Coronary artery (tissue), 2 donors: ENCODE data around the gene SIGMAR1.

Source experiments
- DNase-seq: peaks from one replicate; pipeline ENCODE4 v3.0.0-alpha.2; 2017; ENCODE audit warnings: low spot score
- H3K27ac ChIP-seq, 2 donors: fragments of 200-600 bp; sonication (generic); one replicate each; pipeline ENCODE4 v1.5.1; 2016 to 2019
- H3K4me3 ChIP-seq: fragments of 200-600 bp; sonication (generic); 2 replicates; pipeline ENCODE4 v1.5.1; 2016; ENCODE audit warnings: mild to moderate bottlenecking, moderate library complexity
- CTCF ChIP-seq: fragments of 200-600 bp; sonication (generic); IDR thresholded peaks from one replicate; pipeline ENCODE4 v1.5.1; 2019; ENCODE audit warnings: antibody characterized with exemption

The SIGMAR1 gene

GRCh38 chr9:34623374-34624235 is 14.0 kb downstream of the SIGMAR1 start:
- H3K4me3 ChIP-seq: peak overlapping the region; percentile 52
- no peak for TF ChIP-seq CTCF
- no peak for DNase-seq
- no peak overlapping the region for H3K27ac ChIP-seq

DNA sequence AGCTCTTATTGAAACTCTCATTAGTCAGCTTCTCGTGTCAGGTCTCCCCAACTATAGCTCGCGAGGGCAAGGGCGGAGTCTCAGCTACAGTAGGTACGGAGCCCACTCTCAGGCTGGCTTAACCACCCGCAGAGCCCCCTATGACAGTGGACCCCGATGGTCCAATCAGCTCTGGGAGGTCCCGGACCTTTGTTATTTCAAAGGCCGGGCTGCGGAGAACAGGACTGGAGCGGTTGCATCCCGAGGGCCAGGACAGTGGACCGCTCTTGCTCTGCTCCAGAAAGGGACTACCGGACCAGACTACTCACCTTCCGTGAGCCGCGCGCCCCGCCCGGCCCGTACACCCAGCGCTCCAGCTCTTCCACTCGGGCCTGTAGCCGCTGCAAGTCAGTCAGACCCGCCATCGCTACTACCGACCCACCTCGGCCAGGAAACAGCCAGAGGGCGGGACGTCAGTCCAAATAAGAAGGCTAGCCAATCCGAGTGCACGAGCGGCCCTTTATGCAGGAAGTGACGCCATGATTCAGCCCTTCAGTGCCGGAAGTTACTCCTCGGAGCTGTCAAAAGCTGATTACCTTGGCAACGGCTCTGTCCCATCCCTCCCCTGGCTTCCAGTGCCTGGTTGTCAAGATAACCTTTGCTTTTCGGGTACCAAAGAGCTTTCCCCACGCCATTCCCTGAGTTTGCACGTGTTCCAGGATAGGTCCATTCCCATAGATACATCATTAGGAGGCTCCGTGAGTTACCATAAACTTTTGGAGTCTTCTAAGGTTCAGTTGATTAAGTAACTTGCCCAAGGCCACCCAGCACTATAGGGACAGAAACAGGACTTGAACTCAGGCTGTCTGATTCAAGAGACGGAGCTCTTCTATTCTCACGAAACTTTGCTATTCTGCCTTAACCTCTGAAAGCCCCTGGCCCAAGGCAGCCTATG is 17.3 kb downstream of the SIGMAR1 start, which contains the start of gene DCTN3:
Gene DCTN3 (minus strand): TSS at position 435 of the 934 bp plus-strand sequence. CDS start 31 bp downstream, at position 404.
- H3K4me3 ChIP-seq: peak within 1 kb of the TSS; percentile 97
- H3K27ac ChIP-seq: peak within 1 kb of the TSS; percentile 26 to 72
- no peak for TF ChIP-seq CTCF
- DNase-seq: peak; percentile 96

DNA sequence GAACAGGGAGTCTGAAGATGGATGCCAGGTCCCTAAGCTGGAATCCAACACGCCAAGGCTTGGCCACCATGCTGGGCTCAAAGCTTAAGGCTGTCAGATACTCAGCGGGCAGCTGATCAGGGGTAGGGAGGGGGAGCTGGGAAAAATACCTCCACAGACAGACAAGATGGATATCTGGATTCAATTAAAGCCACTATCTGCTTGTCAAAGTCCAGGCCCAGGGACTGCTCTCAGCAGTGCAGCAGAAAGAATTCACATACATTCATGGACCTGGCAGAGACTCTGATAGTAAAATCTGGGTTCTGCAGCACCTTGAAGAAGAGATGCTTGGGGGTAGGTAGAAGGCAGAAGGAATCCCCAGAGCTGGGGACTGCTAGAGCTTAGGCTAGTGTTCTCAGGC is 22.5 kb downstream of the SIGMAR1 start:
- no peak overlapping the region for H3K4me3 ChIP-seq
- DNase-seq: no peak
- no peak for TF ChIP-seq CTCF
- H3K27ac ChIP-seq: no peak overlapping the region

DNA sequence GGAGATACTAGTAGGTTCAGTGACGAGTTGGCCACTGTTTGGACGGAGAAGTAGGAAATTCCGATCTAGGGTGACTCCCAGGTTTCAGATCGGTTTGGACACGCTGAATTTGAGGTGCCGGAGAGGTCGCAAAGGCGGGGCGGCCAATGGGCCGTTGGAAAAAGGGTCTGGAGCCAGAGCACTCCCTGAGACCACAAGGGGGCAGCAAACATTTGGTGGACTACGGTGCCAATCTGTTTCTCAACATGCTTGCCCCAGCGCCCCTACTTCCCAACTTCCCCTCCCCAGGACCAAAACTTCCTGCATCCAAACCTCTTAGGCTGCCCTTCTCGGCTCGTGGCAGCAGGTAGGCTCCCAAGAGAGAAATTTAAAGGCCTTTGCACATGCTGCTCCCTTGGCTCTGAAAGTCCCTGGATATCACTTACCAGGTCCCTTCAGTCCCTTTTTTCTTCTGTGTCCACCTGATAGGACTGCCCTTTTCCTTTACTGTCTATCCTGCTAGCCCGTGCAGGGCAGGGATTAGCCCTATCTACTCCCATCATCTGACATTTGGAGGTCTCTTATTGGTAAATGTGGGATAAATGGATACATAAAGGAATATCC is 24.7 kb downstream of the SIGMAR1 start:
- TF ChIP-seq CTCF: peak; percentile 84
- no peak for DNase-seq
- H3K4me3 ChIP-seq: peak overlapping the region; percentile 87
- peak overlapping the region; percentile 61 to 89 for H3K27ac ChIP-seq

DNA sequence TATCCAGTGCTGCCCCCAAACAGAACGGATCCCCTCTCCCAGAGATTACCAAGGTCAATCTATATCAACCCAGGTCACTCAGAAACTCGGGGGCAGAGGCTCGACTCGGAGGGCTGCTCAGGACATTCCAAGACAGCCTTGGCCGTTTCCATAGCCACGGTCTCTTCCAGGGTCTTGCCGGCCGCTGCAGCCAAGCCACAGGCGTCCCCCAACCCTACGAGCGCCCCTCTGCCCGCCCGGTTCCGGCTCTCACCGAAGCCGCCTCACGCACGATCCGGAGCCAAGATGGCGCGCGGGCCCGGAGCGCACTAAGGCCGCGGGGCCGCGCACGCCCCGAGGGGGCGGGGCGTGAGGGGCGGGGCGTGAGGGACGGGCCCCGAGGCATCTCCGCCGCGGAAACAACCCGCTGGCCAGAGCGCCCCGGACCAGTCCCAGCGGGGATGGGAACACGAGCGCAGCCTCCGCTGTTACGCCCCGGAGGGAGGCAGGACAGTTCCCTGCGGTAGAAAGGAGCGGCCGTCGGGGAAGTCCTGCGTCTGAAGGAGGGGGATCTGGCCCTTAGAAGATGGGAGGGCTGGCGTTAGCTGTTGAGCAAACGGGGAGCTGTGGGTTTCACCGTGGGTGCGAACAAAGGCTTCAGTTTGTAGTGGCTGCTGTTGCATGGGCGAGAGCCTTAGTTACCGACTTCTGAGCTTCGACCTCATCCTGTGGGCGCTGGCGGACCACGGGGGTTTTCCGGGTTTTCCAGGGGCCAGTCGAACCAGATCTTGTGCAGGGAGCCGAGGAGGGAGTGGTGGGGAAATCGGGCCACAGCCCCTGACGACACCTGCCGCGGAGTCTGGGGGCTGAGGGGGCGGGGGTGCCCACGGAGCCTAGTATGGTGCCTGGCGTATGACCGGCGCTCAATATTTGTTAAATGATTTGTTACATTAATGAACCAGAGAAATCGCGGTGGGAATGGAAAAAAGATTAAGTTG is 25.5 kb downstream of the SIGMAR1 start, which contains the start of gene RPP25L:
Gene RPP25L (minus strand): TSS at position 287 of the 977 bp plus-strand sequence. CDS start 801 bp downstream, outside the sequence.
- H3K4me3 ChIP-seq: peak within 1 kb of the TSS; percentile 87
- DNase-seq: peak; percentile 85

More for the DNA sequence above, 25.5 kb downstream of the SIGMAR1 start, which contains the start of gene RPP25L:
- peak within 1 kb of the TSS; percentile 61 to 89 for H3K27ac ChIP-seq
- no peak for TF ChIP-seq CTCF
